Small intestine (tissue), 7 donors: Measurements from ENCODE around the gene CTNND2. TPM values are rescaled to one million over a fixed set of nuclear protein-coding genes. Genes with fewer than 3 reads are reported as not detected.

Experiments used
- DNase-seq, 2 donors: peaks; one replicate each; pipeline versions ENCODE4 v3.0.0 to v3.0.0-alpha.2; 2013
- FAIRE-seq: peaks from 2 replicates; lab custom pipeline; 2012; peaks lifted over from hg19 to GRCh38; lab: Jason Lieb, UNC
- H3K27ac ChIP-seq, 3 donors: one replicate each; pipeline ENCODE4 v1.5.1; 2013; ENCODE audit warnings: low read length in 2 of 3, mild to moderate bottlenecking in 2 of 3, control low read depth in 1 of 3, inconsistent platforms in 1 of 3, low read depth in 1 of 3, moderate library complexity in 1 of 3
- H3K27me3 ChIP-seq, 3 donors: one replicate each; pipeline ENCODE4 v1.6.1; 2013; ENCODE audit warnings: low read length in 3 of 3, inconsistent platforms in 1 of 3; ENCODE audit not compliant: control insufficient read depth in 3 of 3, insufficient read depth in 3 of 3
- H3K36me3 ChIP-seq, 3 donors: one replicate each; pipeline ENCODE4 v1.6.1; 2013; ENCODE audit warnings: low read length in 3 of 3, inconsistent platforms in 1 of 3, low read depth in 1 of 3, mild to moderate bottlenecking in 1 of 3, moderate library complexity in 1 of 3; ENCODE audit not compliant: control insufficient read depth in 3 of 3, insufficient read depth in 2 of 3
- H3K4me1 ChIP-seq, 3 donors: one replicate each; pipeline ENCODE4 v1.6.1; 2013; ENCODE audit warnings: low read length in 2 of 3, inconsistent platforms in 1 of 3, low read depth in 1 of 3, mild to moderate bottlenecking in 1 of 3, moderate library complexity in 1 of 3; ENCODE audit not compliant: control insufficient read depth in 3 of 3, insufficient read depth in 2 of 3
- H3K4me3 ChIP-seq, 3 donors: one replicate each; pipeline ENCODE4 v1.5.1; 2013; ENCODE audit warnings: low read length in 3 of 3, control low read depth in 1 of 3, inconsistent platforms in 1 of 3, low read depth in 1 of 3, mild to moderate bottlenecking in 1 of 3, moderate library complexity in 1 of 3
- H3K9me3 ChIP-seq, 2 donors: one replicate each; pipeline ENCODE4 v1.6.1; 2013; ENCODE audit warnings: low read depth in 1 of 2, low read length in 1 of 2; ENCODE audit not compliant: control insufficient read depth in 2 of 2, insufficient read depth in 1 of 2
- WGBS, 3 donors: extraction: QIAGEN DNeasy Blood & Tissue Kit; methylation state at CpG; one replicate each; pipeline ENCODE4 v1.1.7; 2013; 5-methylcytosine and 5-hydroxymethylcytosine counted together
- polyA plus RNA-seq, 4 donors: library from polyadenylated mRNA; stranded (reverse) in 3 of 4; unstranded in 1 of 4; fragments of 200-250 nt in 3 of 4; fragments of 120-200 nt in 1 of 4; gene quantifications; one replicate each; pipeline versions ENCODE4 v1.2.1 to v1.2.3, GENCODE V29; 2013
- donor health status: healthy with polysubstance abuse.
- donor health status: control.
- donor health status: control.
- donor health status: Bipolar disorder and iron deficiency.
- donor health status: healthy.

CTNND2 gene
- polyA plus RNA-seq, 4 donors, result 1.1 to 3.0 TPM; not detected in 2

GRCh38 chr5:11815916-11816315 is 88.3 kb downstream of the CTNND2 start:
- Histone ChIP-seq H3K9me3 (no peaks in the 10 kb centered on the region), H3K36me3 (no peaks in the 10 kb centered on the region), H3K27ac (no peak overlapping the region), H3K4me3 (no peak overlapping the region), H3K4me1 (no peaks in the 10 kb centered on the region), H3K27me3 (no peaks in the 10 kb centered on the region)
- 54 to 59% (median 56%) methylated on average over 7 of the region's 7 CpGs for WGBS, 3 donors
- no peak for DNase-seq
- FAIRE-seq, result no peak

GRCh38 chr5:11815481-11815880 is 88.8 kb downstream of the CTNND2 start:
- Histone ChIP-seq H3K4me1 (no peaks in the 10 kb centered on the region), H3K4me3 (no peak overlapping the region), H3K9me3 (no peaks in the 10 kb centered on the region), H3K27me3 (no peaks in the 10 kb centered on the region), H3K27ac (no peak overlapping the region), H3K36me3 (no peaks in the 10 kb centered on the region)
- 69 to 75% (median 72%) methylated on average over 3 of the region's 3 CpGs for WGBS, 3 donors
- FAIRE-seq, result no peak
- no peak for DNase-seq

- no peaks in the 10 kb centered on the region for H3K9me3 ChIP-seq
- no peak for DNase-seq
- no peak for FAIRE-seq
These were observed 89.9 kb downstream of the CTNND2 start for GRCh38 chr5:11814373-11814772.

GRCh38 chr5:11809407-11809806 is 94.8 kb downstream of the CTNND2 start:
- no peaks in the 10 kb centered on the region for H3K9me3 ChIP-seq
- WGBS, 3 donors, result 79 to 81% (median 79%) methylated on average over 3 of the region's 3 CpGs
- H3K4me3 ChIP-seq, result no peak overlapping the region
- no peaks in the 10 kb centered on the region for H3K27me3 ChIP-seq
- DNase-seq (no peak), FAIRE-seq (no peak)
- H3K36me3 ChIP-seq, result no peaks in the 10 kb centered on the region
- no peaks in the 10 kb centered on the region for H3K4me1 ChIP-seq
- no peak overlapping the region for H3K27ac ChIP-seq

More at GRCh38 chr5:11814373-11814772, 89.9 kb downstream of the CTNND2 start:
- H3K27ac ChIP-seq, result no peak overlapping the region
- no peak overlapping the region for H3K4me3 ChIP-seq
- H3K27me3 ChIP-seq, result no peaks in the 10 kb centered on the region
- WGBS, 3 donors, result 78 to 84% (median 81%) methylated on average over 4 of the region's 4 CpGs
- H3K4me1 ChIP-seq, result no peaks in the 10 kb centered on the region
- no peaks in the 10 kb centered on the region for H3K36me3 ChIP-seq

GRCh38 chr5:11803436-11803835 is 100.8 kb downstream of the CTNND2 start:
- Histone ChIP-seq H3K27me3 (no peaks in the 10 kb centered on the region), H3K9me3 (no peaks in the 10 kb centered on the region), H3K4me3 (no peak overlapping the region), H3K36me3 (no peaks in the 10 kb centered on the region), H3K27ac (no peak overlapping the region), H3K4me1 (no peaks in the 10 kb centered on the region)
- DNase-seq (no peak), FAIRE-seq (no peak)
- 75 to 84% (median 78%) methylated on average over 7 of the region's 7 CpGs for WGBS, 3 donors

GRCh38 chr5:11801061-11801460 is 103.2 kb downstream of the CTNND2 start:
- WGBS, 3 donors, result 64 to 78% (median 78%) methylated on average over 2 of the region's 2 CpGs
- H3K27me3 ChIP-seq, result no peaks in the 10 kb centered on the region
- FAIRE-seq (no peak), DNase-seq (no peak)
- H3K9me3 ChIP-seq, result no peaks in the 10 kb centered on the region
- no peaks in the 10 kb centered on the region for H3K36me3 ChIP-seq
- H3K27ac ChIP-seq, result no peak overlapping the region
- no peaks in the 10 kb centered on the region for H3K4me1 ChIP-seq
- no peak overlapping the region for H3K4me3 ChIP-seq

- no peak for FAIRE-seq
These were observed 107.1 kb downstream of the CTNND2 start for GRCh38 chr5:11797132-11797531.

GRCh38 chr5:11793396-11793795 is 110.8 kb downstream of the CTNND2 start:
- FAIRE-seq, result no peak

More at GRCh38 chr5:11797132-11797531, 107.1 kb downstream of the CTNND2 start:
- Histone ChIP-seq H3K9me3 (no peaks in the 10 kb centered on the region), H3K27ac (no peak overlapping the region), H3K4me1 (no peaks in the 10 kb centered on the region), H3K27me3 (no peaks in the 10 kb centered on the region), H3K4me3 (no peak overlapping the region), H3K36me3 (no peaks in the 10 kb centered on the region)
- DNase-seq, result no peak
- 50 to 56% (median 55%) methylated on average over 4 of the region's 4 CpGs for WGBS, 3 donors

GRCh38 chr5:11792621-11793020 is 111.6 kb downstream of the CTNND2 start:
- DNase-seq, result no peak
- Histone ChIP-seq H3K9me3 (no peaks in the 10 kb centered on the region), H3K4me1 (no peaks in the 10 kb centered on the region), H3K36me3 (no peaks in the 10 kb centered on the region), H3K27me3 (no peaks in the 10 kb centered on the region), H3K4me3 (no peak overlapping the region), H3K27ac (no peak overlapping the region)
- no peak for FAIRE-seq
- WGBS, 3 donors, result 47 to 60% (median 59%) methylated on average over 3 of the region's 3 CpGs

More at GRCh38 chr5:11793396-11793795, 110.8 kb downstream of the CTNND2 start:
- Histone ChIP-seq H3K36me3 (no peaks in the 10 kb centered on the region), H3K27me3 (no peaks in the 10 kb centered on the region), H3K27ac (no peak overlapping the region), H3K9me3 (no peaks in the 10 kb centered on the region), H3K4me3 (no peak overlapping the region), H3K4me1 (no peaks in the 10 kb centered on the region)
- 32 to 74% (median 48%) methylated on average over 1 of the region's 1 CpG for WGBS, 3 donors
- no peak for DNase-seq
